Right forelimb (tissue), 1 donor: ENCODE measurements around the gene AQP2.

Experiments
- DNase-seq: peaks from one replicate; pipeline ENCODE4 v3.0.0-alpha.2; 2018

Gene AQP2

GRCh38 chr12:49920915-49921286 is 29.6 kb upstream of the AQP2 start:
- no peak for DNase-seq

GRCh38 chr12:49921299-49921698 is 29.2 kb upstream of the AQP2 start:
- DNase-seq = no peak

- DNase-seq = no peak
Observed at GRCh38 chr12:49921936-49922335, 28.6 kb upstream of the AQP2 start.

- no peak for DNase-seq
Observed at GRCh38 chr12:49922349-49923034, 28.0 kb upstream of the AQP2 start.

GRCh38 chr12:49923035-49923644 is 27.4 kb upstream of the AQP2 start:
- DNase-seq = no peak

GRCh38 chr12:49923880-49924556 is 26.5 kb upstream of the AQP2 start:
- no peak for DNase-seq

- DNase-seq = no peak
Observed at GRCh38 chr12:49924628-49925246, 25.8 kb upstream of the AQP2 start.

GRCh38 chr12:49925433-49926204 is 24.9 kb upstream of the AQP2 start:
- no peak for DNase-seq

GRCh38 chr12:49928471-49928870 is 22.1 kb upstream of the AQP2 start:
- no peak for DNase-seq

- no peak for DNase-seq
Observed at GRCh38 chr12:49929581-49929980, 21.0 kb upstream of the AQP2 start.

GRCh38 chr12:49930515-49931288 is 19.8 kb upstream of the AQP2 start:
- DNase-seq = no peak

- no peak for DNase-seq
Observed at GRCh38 chr12:49932023-49932422, 18.5 kb upstream of the AQP2 start.

- no peak for DNase-seq
Observed at GRCh38 chr12:49932533-49933130, 17.9 kb upstream of the AQP2 start.

- DNase-seq = no peak
Observed at GRCh38 chr12:49933796-49934195, 16.7 kb upstream of the AQP2 start.

- no peak for DNase-seq
Observed at GRCh38 chr12:49934505-49934904, 16.0 kb upstream of the AQP2 start.

- no peak for DNase-seq
Observed at GRCh38 chr12:49936925-49937324, 13.6 kb upstream of the AQP2 start.

GRCh38 chr12:49937639-49938300 is 12.8 kb upstream of the AQP2 start:
- DNase-seq = no peak

- no peak for DNase-seq
Observed at GRCh38 chr12:49939307-49939706, 11.2 kb upstream of the AQP2 start.

- DNase-seq = no peak
Observed at GRCh38 chr12:49939707-49940106, 10.8 kb upstream of the AQP2 start.

GRCh38 chr12:49941556-49942511 is 8.7 kb upstream of the AQP2 start:
- DNase-seq = no peak
